Cerebellar cortex (tissue), 1 donor: ENCODE results near the gene PIWIL4.

Experiments
- DNase-seq: peaks from one replicate; pipeline ENCODE4 v3.0.0-alpha.2; 2015; ENCODE audit warnings: low spot score

PIWIL4 gene

GRCh38 chr11:94567181-94567670, at the start of gene PIWIL4:
Gene PIWIL4 (plus strand): TSS chr11:94567368. CDS start chr11:94567519, 151 bp downstream.
- no peak for DNase-seq

DNA sequence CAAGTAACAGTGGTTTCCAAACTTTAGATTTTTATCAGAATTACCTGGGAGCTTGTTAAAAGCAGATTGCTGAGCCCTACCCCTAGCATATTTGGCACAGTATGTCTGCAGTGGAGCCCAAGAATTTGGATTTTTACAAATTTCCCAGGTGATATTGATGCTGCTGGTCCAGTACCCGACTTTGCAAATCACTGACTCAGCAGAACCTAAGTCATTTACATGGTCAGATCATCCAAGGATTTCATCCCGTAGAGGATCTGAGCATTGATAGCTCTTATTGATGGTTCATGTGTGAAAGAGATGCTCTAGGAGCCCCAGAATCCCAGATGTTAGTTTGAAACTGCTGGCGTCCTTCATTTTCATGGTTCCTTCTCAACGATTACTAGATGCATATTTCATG, 48.9 kb upstream of the PIWIL4 start:
- DNase-seq: no peak

DNA sequence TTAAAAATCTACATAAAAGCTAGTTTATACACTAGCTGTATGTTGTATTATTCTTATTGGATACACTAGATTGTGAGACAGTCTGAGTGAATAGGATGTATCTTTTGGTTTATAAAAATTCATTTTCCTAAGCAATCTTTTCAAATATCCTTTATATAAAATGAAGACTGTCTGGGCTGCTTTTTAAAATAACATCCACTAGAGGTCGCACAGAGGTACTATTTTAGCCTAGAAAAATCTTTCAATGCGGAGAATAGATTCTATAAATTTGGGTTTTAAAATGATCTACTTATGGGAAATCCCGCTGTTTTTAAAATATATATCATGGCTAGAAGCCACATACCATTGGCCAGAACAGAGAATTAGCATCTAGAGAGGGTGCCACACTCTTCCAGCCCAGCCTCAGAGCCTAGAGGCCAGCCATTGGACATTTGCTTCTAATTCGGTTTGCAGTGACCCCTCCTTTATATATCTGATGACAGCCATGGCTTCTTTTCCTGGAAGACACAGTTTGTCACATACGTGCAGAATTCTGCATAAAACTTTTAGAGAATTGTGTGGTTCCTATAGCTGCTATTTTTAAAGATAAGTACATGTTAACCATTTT, 47.6 kb upstream of the PIWIL4 start:
- peak; percentile 57 for DNase-seq

- DNase-seq: peak; percentile 3
Measured at GRCh38 chr11:94521684-94522083, 45.5 kb upstream of the PIWIL4 start.

DNA sequence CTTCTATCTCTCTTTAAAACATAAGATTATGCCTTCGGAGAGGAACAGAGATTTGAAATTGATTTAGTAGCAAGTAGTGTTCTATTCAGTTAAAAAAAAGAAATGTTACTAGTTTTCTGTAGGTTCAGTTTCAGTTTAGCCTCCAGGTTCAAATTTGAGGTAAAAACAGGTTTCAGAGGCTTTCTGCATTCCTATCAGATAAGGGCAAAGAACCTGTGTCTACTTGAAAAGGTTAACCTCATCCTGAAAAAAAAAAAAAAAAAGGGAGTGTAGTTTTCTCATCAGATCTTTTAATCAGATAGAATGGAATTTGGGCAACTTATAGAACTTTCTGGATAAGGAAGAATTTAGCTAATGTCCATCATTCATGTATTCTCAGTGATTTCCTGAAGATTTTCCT, 42.8 kb upstream of the PIWIL4 start:
- no peak for DNase-seq

GRCh38 chr11:94525546-94526324, 41.4 kb upstream of the PIWIL4 start:
- peak; percentile 3 for DNase-seq

GRCh38 chr11:94526645-94527438, 40.3 kb upstream of the PIWIL4 start:
- DNase-seq: no peak

GRCh38 chr11:94528551-94528950, 38.6 kb upstream of the PIWIL4 start:
- DNase-seq: no peak

DNA sequence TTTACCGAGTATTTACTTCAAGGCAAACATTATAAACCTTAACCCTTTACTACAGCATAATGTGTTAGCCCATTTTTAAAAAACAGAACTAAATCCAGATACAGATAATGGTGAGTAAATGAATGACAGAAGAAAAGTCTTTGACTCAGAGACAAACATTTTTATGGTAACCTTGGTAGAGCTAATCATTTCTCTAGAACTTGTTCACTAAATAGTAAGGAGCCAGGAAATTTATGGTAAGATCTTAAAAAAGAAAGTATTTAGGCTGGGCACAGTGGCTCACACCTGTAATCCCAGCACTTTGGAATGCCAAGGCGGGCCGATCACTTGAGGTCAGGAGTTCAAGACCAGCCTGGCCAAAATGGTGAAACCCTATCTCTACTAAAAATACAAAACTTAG, 35.0 kb upstream of the PIWIL4 start:
- no peak for DNase-seq

DNA sequence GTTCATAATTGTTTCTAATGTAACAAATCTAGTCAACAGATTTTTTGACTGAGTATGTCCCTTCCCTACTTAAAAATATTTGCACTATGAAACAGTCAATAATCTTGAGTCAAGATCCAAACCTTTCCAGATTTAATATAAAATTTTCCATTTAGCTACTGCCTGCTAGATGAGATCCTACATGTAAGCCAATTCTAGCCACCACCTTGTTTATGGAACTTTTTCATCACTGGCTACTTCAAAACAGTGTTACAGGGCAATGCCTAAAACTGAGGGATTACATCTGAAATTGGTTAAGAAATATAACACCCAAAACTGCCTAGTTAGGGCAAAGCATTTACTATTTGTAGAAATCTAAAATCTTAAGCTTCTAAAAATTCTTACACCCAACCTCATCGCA, 34.0 kb upstream of the PIWIL4 start:
- DNase-seq: no peak

GRCh38 chr11:94533696-94534630, 33.2 kb upstream of the PIWIL4 start:
- no peak for DNase-seq

DNA sequence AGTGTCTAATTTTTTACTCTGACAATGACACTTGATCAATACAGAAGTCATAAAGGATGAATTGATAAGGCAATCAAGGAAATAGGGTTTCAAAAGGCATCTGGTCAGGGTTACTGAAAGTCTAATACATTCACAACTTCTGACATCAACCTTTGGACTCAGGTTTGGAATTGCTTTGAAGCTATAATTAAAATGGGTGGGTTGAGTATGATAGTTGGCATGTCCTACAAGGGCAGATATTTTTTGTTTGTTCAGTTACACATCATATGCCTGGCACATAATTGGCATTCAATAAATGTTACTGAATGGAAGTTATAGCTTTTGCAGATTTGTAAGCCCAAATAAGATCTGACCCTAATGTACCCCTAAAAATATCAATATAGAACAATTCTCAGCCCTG, 30.8 kb upstream of the PIWIL4 start:
- no peak for DNase-seq

GRCh38 chr11:94537031-94537600, 30.1 kb upstream of the PIWIL4 start:
- DNase-seq: no peak

GRCh38 chr11:94539420-94539819, 27.7 kb upstream of the PIWIL4 start:
- no peak for DNase-seq

DNA sequence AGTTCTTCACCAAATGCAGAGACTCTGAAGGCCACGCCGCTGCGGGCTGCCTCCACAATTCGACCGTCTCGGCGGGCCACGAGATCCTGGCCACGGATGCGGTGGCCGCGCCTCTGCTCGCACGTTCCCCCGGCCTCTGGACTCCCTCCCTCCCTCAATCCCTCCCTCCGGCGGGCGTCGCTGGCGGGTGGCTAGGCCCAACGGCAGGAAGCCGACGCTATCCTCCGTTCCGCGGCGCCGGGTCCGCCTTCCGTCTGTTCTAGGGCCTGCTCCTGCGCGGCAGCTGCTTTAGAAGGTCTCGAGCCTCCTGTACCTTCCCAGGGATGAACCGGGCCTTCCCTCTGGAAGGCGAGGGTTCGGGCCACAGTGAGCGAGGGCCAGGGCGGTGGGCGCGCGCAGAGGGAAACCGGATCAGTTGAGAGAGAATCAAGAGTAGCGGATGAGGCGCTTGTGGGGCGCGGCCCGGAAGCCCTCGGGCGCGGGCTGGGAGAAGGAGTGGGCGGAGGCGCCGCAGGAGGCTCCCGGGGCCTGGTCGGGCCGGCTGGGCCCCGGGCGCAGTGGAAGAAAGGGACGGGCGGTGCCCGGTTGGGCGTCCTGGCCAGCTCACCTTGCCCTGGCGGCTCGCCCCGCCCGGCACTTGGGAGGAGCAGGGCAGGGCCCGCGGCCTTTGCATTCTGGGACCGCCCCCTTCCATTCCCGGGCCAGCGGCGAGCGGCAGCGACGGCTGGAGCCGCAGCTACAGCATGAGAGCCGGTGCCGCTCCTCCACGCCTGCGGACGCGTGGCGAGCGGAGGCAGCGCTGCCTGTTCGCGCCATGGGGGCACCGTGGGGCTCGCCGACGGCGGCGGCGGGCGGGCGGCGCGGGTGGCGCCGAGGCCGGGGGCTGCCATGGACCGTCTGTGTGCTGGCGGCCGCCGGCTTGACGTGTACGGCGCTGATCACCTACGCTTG, 23.2 kb upstream of the PIWIL4 start, which contains the start of gene FUT4:
TSS of gene FUT4 (plus strand) at position 227 of the 951 bp plus-strand sequence. CDS start at position 440, 213 bp downstream.
- peak; percentile 69 for DNase-seq

DNA sequence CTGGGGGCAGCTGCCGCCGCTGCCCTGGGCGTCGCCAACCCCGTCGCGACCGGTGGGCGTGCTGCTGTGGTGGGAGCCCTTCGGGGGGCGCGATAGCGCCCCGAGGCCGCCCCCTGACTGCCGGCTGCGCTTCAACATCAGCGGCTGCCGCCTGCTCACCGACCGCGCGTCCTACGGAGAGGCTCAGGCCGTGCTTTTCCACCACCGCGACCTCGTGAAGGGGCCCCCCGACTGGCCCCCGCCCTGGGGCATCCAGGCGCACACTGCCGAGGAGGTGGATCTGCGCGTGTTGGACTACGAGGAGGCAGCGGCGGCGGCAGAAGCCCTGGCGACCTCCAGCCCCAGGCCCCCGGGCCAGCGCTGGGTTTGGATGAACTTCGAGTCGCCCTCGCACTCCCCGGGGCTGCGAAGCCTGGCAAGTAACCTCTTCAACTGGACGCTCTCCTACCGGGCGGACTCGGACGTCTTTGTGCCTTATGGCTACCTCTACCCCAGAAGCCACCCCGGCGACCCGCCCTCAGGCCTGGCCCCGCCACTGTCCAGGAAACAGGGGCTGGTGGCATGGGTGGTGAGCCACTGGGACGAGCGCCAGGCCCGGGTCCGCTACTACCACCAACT, 22.4 kb upstream of the PIWIL4 start:
- DNase-seq: no peak

DNA sequence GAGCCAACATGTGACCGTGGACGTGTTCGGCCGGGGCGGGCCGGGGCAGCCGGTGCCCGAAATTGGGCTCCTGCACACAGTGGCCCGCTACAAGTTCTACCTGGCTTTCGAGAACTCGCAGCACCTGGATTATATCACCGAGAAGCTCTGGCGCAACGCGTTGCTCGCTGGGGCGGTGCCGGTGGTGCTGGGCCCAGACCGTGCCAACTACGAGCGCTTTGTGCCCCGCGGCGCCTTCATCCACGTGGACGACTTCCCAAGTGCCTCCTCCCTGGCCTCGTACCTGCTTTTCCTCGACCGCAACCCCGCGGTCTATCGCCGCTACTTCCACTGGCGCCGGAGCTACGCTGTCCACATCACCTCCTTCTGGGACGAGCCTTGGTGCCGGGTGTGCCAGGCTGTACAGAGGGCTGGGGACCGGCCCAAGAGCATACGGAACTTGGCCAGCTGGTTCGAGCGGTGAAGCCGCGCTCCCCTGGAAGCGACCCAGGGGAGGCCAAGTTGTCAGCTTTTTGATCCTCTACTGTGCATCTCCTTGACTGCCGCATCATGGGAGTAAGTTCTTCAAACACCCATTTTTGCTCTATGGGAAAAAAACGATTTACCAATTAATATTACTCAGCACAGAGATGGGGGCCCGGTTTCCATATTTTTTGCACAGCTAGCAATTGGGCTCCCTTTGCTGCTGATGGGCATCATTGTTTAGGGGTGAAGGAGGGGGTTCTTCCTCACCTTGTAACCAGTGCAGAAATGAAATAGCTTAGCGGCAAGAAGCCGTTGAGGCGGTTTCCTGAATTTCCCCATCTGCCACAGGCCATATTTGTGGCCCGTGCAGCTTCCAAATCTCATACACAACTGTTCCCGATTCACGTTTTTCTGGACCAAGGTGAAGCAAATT, 21.7 kb upstream of the PIWIL4 start:
- DNase-seq: no peak

GRCh38 chr11:94546162-94546470, 21.1 kb upstream of the PIWIL4 start:
- peak; percentile 40 for DNase-seq

GRCh38 chr11:94546886-94547285, 20.3 kb upstream of the PIWIL4 start:
- peak; percentile 42 for DNase-seq
